ENCODE measurements around the gene PAPLN.

- TF ChIP-seq POLR2A (IDR thresholded peaks at IDR 0.05; ENCODE audit: extremely low read depth, insufficient read length) = no peak
- TF ChIP-seq CTCF (IDR thresholded peaks at IDR 0.05; ENCODE audit: low read depth, low read length) = no peak
- TF ChIP-seq MAX (IDR thresholded peaks at IDR 0.05; ENCODE audit: low read depth, low read length) = no peak
Measured at GRCh38 chr14:73276836-73277235, 39.5 kb downstream of the PAPLN start.

Data from NB4 (cell line).